ENCODE data around the gene EIF2B2.
"Not testable (repeated sequence)": the region's sequence is repeated elsewhere in the genome, so short reads cannot be mapped to it uniquely, and the experiment has no call there.

The EIF2B2 gene

DNA sequence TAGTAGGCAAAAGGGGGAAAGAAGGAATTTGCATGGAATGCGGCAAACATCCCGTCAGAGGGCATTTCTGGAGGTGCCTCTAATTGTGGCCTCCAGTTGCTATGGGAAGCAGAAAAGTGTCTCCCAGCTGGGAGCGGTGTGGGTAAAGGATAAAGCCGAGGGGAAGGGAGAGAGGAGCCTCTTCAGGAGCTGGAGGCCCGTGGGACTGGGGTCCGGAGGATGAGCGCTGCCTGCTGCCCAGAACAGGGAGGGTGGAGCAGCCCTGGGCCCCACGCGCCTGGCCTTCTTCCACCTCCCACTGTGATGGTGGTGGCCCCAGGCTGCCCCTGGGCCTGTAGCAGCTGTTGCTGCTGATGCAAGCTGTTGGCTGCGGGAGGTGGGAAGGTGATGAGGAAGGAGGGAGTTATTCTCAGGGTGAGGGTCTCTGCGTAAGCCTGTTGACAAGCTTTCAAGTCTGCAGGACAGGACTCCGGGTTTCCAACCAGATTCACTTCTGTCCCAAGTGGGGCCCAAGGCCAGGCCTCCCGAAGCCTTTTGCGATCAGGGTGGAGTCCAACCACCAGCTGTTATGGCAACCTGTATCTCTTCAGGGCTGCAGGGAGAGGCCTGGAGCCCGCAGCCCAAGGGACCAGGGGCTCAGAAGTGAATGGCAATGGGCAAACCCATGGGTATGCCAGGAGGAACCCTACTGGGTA is 28.2 kb upstream of the EIF2B2 start:
- DNase-seq, result no peak

DNA sequence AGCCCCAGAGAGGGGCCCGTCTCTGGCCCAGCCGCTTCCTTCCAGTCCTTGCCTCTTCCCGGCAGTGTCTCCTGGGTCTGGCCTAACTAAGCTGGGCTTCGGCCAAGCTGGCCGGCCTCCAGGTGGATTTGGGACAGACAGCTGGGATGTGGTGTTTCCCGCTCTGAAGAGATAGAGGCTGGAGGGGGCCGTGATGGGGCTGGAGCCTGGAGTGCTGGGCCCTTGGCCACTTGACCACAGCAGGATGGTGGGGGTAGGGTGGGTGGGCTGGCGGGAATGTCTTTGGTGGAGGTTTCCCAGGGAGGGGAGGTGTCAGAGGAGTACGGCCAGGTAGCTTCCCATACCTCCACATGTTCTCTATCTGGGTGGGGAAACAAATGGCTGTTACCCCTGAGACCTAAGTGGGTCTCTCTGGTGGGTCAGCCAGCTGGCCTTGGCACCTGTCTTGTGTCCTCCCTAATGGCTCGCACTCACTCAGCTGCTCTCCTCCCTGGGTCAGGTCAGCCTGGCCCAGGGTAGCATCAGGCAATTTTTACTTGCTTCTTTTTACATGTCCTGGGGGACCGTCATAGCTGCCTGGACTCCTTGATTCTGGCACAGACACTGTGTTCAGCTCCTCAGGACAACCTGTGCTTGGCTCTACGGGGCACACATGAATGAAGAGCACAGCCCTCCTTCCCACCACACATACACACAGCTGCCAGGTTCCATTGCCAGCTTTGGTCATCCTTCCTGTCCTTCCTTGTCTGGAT is 27.5 kb upstream of the EIF2B2 start:
- no peak for DNase-seq

DNA sequence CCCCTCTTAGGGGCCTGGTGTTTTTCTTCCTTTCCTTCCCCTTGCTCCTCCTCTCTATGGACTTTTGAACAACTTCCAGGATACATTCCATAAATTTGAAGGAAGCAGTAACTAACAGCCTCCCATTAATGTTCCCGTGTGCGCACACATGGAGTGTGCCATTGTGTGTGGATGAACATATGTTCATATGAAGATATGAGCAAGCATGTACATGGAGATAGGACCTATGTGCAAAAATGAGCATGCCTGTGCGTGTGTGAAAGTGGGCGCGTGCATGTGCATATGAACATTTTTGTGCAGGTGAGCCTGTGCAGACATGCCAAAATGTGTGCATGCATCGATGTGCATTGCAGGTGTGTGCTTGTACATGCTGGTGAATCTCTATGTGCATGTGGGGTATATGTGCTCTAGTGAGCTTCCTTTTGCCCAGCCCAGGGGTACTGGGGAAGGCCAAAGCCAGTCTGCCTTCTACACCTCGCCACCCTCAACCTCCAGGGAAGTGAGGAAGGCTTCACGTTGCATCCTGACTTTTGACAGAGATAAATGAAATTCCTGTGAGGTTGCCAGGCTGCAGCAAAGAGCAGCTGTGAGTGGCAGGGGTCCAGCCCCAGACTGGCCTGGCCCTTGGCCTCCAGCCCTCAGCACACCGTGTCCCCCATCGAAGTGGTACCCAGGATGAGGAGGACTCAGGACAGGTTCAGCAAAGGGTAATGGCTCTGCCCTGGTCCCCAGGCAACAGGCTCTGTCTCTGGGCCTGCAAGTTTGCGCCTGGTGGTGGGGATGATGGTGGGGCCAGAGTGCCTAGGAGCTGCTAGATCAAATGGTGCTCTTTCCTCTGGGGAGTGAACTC is 26.2 kb upstream of the EIF2B2 start:
- no peak for DNase-seq

DNA sequence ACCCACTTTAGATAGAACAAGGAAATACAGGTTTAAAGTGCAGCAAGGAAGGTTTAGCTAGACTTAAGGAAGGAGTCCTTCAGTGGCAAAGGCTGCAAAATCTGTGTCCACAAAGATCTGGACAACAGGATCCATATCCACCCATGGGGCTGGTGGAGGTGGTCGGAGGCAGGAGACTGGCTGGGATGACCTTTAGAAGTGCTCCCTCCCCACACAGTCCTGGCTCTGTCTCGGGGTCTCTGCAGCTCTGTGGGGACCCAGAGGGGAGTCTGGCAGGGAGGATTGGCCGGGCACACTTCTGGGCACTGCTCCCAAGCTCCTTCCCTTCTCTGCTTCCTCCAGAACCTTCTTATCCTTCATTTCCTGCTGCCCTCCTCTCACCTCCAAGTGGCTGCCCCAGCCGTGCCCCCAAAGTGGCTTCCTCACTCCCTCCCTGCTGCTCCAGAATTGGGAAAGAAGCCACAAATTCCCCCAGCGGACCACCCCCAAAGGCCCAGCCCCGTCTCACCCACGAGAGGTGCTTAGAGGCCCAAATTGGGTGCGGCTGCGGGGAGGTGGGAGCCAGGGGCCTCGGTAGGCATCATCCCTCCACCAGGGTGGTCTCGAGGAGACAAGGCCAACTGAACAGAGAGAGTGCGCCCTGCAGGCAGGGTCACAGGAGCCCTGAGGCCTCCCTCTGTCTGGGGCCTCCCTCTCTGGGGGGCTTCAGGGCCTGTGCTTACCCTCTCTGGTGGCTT is 25.4 kb upstream of the EIF2B2 start:
- no peak for DNase-seq

DNA sequence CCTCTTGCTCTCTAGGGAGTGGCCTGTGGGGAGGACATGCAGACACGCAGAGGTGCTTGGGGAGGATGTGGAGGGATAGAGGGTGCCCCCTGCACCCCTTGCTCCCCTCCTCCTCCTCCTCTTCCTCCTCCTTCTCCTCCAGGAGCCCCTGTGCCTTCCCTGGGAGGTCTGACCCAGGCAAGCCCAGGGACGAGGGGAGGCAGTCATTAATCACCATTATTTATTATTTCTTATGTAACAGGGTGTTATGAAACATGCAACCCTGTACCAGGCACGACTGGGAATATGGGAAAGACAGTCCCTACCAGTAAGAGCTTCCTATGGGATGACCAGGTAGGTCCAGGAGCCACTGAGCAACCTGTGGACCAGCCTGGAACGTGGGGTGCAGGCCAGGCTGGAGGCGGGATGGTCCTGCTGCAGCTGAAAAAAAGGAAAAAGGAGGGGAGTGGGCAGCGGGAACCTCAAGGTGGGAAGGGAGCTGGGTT is 24.8 kb upstream of the EIF2B2 start:
- no peak for DNase-seq

DNA sequence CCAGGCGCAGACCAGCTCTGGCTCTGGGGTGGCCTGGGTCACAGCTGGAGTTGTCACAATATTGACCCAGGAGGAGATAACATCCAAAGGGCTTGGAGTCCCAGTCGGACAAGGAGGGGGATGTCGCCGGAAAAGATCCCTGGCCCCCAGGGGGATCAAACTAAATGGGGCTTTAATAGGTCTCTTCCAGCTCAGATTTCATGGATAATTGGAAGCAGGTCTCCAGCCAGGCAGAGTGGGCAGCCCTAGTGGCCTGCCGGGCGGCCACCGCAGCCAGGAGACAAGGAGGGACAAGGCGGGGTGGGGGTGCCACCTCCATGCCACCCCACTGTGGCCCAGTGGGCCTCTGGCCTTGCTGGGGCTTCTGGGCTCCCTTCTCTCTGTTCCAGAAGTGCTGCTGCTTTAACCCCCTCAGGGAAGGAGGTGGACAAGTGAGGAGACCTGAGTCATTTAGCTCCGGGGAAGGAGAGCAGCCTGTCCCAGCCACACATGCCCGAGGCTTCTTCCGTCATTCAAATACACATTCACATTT is 24.2 kb upstream of the EIF2B2 start:
- DNase-seq, result no peak

DNA sequence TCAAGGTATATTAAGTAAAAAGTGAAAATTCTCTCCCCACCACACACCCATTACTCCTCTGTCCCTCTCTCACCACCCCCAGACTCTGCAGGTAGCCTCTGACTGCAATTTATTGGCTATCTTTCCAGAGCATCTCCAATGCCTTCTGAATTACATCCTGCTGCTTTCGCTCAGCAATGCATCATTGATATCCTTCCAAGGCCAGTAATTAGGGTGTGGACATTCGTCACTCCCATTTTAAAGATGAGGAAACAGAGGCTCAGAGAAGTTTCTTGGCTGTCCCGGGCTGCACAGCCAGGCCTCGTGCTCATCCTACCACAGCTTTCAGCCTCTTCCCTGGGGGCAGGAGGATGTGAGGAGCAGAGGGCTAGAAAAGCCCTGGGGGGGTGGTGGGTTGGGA is 23.7 kb upstream of the EIF2B2 start:
- DNase-seq, result no peak

DNA sequence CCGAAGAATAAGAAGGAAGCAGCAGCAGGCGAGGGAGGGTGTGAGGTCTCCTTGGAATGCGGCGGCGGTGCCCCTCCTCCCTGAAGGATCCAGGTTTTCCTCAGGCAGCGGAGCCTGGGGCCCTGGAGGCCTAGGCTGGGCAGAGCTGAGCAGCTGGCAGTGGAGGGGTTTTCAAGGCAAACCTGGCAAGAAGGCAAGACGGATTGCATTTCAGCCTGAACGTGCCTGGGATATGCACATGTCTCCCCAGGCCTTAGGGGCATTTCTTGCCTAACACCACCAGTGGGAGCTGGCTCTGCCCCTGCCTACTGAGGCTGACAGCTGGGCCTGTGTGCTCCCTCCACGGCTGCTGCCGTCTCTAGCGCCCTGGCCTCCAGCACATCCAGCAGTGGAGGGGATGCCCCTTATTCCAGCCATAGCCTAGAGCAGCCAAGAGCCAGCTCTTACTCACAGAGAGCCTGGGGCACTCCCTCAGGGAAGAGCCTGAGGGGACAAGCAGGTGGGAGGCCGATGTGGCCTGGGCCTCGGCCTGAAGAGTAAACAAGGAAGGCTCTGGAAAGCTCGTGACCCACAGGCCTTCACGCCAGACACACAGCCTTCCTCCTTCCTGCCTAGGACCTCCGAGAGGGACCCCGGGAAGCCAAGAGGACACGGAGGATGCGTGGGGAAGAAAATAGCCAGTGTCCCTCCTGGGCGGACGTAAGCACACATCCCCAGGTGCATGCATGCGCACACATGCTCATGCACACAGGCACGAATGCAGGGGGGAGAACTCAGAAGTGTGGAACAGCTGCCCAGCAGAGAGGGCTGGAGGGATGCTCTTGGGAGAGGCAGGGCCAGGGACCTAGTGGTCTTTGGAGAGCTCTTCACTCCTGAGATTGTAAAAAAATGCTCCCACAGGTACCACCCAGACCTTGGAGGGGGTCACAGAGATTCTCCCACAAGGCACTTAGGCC is 23.0 kb upstream of the EIF2B2 start:
- DNase-seq, result no peak

DNA sequence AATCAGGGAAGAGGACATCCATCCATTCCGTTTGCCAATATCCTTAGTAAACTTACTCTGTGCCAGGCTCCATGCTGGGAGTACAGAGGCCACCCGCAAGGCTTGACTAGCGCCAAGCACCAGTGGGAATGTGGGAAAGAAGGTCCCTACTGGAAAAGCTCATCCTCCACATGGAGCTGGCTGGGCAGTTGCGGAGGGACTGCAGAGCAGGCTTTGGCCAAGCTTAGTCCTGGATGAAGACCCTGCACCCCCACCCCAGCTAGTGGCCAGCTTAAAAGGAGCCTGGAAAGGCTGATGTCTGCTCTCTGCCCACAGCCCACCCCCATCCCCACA is 22.4 kb upstream of the EIF2B2 start:
- no peak for DNase-seq

DNA sequence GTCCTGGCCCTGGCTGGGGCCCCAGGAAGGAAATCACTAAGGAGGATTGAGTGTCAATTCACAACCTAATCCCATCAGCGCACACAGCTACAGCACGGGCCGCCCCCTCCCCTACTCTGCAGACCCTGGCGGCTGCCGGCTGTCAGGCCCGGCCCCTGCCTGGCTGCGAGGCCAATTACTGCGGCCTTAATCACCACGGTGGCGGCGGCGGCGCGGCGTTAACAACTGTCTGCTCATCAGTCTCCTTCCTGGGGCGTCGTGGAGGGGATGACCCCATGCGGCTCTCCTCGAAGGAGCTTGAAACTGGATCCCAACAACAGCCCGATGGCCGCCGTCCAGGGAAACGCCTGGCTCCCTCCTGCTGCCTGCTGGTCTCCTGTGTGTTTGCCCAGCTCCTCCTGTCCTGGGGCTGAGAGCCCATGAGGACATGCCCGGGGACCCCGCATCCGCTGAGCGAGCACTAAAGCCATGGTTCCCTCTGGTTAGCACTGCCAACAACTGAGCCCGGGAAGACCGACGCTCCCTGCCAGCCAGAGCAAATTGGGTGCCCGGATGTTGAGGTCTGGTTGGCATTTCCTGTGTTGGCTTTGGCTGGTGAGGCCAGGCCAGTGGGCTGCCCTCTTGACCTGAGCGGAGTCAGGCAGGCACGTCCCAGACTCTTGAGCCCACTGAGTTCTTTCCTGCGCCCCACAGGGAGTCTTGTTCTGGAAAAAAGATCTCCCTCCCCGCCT is 21.8 kb upstream of the EIF2B2 start:
- DNase-seq, result no peak

DNA sequence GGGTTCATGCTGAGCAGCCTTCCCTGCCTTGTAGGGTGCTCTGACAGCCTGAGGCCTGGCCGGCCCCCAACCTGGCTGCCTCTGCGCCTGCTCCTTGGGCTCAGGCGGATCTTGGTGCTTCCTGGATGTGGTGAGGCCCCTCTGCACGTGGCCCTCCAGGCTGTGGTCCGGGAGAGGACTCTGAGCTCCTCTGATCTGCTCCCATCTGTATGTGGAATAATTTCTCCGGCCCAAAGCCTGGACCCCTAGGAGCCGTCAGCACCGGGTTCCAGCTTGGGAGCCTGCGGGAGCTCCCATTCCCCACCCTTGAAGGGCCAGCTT is 21.3 kb upstream of the EIF2B2 start:
- no peak for DNase-seq

DNA sequence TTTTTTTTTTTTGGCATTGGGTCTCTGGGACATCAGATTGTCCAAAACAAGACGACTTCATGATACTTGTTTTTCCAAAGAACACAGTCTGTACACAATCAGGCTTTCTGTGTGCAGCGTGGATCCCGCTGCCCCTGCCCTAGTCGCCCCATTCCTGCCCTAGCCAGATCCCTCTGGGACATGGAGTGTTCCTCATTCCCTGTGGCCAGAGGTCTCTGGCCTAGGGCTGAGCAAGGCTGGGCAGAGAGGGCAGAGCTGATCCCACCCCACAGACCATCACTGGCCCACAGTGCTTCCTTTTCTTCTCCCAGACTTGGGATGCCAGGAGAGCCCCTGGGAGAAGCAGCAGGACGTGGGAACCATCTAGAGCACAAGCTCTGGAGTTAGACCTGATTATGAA is 20.9 kb upstream of the EIF2B2 start:
- DNase-seq, result no peak

DNA sequence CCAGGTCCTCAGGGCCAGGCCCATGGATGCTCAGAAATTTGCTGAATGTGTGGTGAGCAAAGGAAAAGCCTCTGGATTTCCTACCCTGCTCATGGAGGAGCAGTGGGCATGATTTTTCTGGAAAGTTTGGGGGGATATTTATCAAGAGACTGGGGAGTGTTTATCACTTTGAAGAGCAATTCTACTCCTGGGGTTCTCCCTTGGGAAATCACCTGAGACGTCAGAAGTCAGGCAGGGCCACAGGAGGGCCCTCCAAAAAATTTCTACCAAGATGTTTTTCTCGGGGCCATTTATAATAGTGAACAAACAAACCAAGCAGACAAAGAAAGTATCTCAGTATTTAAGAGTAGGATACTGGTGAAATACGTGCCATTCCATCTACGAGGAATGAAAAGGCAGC is 20.1 kb upstream of the EIF2B2 start:
- DNase-seq, result no peak

DNA sequence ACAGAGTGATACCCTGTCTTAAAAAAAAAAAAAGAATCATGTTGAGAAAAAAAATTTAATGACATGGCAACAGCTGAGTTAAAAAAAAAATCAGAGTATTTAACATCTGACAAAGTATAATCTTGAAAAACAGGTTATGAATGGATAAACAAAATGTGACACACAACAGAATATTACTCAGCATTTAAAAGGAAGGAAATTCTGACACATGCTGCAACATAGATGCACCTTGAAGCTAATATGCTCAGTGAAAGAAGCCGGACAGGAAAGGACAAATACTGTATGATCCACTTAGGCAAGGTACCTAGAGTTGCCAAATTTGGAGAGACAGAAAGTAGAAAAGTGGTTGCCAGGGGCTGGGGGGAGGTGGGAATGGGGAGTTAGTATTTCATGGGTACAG is 19.4 kb upstream of the EIF2B2 start:
- no peak for DNase-seq

DNA sequence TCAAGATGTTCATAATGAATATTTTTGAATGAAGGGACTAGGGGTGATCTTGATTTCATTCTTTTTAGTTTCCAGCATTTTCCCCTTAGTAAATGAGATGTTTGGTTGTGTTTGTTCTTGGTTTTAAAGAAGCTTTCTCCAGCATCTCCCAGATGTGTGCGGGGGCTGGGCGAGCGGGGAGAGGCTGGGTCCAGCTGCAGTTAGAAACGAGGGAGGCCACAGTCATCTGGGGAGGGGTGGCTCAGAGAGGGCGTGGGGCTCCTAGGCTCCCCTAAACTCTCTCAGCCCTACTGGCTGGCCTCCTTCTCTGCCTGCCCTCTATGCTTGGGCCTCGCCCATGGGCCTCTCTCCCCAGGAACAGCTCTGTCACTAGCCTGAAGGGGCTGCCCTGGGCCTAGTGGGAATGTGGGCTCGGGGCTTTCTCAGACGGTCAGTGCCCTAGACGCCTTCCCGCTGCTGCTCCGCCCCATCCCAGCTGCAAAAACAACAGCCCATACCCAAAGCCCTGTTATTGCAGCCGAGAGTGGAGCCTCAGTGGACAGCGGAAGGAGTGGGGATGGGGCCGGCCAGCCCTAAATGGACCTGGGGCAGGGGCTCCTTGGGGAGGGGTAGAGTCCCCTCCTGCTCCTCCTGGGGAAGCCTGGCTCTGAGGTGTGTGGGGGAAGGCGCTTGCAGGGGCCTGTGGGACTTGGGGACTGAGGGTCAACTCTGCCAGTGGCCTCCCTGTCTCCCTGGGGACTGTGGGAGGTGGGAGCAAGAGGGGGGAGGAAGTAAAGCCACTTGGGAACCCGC is 18.3 kb upstream of the EIF2B2 start:
- DNase-seq, result no peak

DNA sequence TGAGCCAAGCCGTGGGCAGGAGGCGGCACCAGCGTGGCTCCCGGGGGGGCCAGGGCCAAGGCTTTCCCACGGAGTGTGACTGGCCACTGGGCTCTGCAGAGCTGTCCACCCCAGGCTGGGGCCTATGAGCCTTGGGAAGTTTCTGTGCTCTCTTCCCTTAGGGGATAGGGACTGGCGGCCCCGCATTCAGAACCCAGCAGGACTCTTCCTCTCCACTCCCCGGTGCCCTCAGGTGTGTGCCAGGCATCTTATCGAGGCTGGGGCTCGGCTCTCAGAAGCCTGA is 17.8 kb upstream of the EIF2B2 start:
- no peak for DNase-seq

DNA sequence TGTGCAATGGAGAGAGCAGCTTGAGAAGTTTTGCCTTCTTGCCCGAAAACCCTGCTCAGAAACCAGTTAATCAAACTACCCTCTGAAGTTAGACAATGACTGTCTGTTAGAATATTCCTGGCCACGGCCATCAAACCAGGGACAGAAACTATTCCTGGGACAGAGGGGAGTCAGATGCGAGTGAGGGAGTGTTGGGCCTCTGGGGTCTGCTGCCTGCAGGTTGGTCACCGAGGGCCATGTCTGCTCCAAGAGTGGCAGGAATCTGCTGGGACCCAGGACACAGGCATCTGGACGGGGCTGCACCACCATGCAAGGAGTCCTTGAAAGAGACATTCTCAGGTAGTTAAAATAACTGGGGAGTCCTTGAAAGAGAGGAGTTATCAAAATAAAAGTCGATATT is 16.9 kb upstream of the EIF2B2 start:
- DNase-seq, result no peak

DNA sequence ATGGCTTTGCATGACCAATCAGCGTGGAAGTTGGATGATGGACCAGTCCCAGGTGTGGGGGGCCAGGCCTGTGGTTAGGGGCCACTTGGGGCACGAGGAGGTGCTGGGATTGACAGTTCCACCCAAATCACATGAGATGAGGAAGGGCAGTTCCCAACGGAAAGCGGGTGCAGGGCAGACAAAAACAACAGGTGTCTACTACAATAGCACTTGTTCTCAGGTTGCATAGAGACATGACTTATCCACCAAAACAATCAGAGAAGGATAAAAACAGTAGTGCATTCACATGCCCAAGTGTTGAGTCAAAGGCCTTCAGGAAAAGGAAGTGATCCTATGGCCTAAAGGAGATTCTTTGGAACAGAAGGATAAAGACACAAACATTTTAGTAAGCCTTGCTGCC is 14.6 kb upstream of the EIF2B2 start:
- DNase-seq, result no peak

DNA sequence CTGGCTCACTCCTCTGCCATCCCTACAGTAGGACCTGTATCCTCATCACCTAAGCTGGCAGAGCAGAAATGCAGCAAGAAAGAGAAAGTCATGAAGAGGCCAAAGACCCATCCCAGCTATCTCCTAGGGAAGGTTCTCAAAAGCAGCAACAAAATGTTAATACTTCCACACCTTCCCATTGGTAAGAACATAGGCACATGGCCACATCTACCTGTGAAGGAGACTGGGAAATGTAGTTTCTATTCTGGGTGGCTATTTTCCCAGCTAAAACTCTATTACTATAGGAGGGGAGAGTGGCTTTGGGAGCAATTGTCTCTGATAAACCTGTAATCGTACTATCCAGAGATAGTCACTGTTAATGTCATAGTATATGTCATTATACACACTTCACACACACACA is 13.7 kb upstream of the EIF2B2 start:
- no peak for DNase-seq

DNA sequence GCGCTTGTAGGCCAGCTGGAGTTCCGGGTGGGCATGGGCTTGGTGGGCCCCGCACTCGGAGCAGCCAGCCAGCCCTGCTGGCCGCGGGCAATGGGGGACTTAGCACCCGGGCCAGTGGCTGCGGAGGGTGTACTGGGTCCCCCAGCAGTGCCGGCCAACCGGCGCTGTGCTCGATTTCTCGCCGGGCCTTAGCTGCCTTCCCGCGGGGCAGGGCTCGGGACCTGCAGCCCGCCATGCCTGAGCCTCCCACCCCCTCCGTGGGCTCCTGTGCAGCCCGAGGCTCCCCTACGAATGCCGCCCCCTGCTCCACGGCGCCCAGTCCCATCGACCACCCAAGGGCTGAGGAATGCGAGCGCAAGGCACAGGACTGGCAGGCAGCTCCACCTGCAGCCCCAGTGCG is 8.5 kb upstream of the EIF2B2 start:
- DNase-seq, result not testable (repeated sequence)

DNA sequence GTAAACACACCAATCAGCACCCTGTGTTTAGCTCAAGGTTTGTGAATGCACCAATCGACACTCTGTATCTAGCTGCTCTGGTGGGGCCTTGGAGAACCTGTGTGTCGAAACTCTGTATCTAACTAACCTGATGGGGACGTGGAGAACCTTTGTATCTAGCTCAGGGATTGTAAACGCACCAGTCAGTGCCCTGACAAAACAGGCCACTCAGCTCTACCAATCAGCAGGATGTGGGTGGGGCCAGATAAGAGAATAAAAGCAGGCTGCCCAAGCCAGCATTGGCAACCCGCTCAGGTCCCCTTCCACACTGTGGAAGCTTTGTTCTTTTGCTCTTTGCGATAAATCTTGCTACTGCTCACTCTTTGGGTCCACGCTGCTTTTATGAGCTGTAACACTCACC is 6.9 kb upstream of the EIF2B2 start:
- not testable (repeated sequence) for DNase-seq

Measured in stimulated activated CD4-positive, alpha-beta T cell treated with anti-CD3 and anti-CD28 coated beads, Interleukin-15, amount 100 ng/mL, for 24 hours (primary cell).